ENCODE measurements around the gene RMND5A. TPM values are rescaled to one million over a fixed set of nuclear protein-coding genes. Genes with fewer than 3 reads are reported as not detected.
"Not testable (repeated sequence)": the region's sequence is repeated elsewhere in the genome, so short reads cannot be mapped to it uniquely, and the experiment has no call there.

RMND5A gene
- total RNA-seq, 1 donor from 2014 or later: 96.0 TPM

- ATAC-seq (ENCODE audit: poor library complexity) (peak; percentile 56), DNase-seq (no peak)
- intact Hi-C loops (cut with DNase I): no loop called here
Measured at GRCh38 chr2:86706220-86706619, 13.9 kb upstream of the RMND5A start.

DNA sequence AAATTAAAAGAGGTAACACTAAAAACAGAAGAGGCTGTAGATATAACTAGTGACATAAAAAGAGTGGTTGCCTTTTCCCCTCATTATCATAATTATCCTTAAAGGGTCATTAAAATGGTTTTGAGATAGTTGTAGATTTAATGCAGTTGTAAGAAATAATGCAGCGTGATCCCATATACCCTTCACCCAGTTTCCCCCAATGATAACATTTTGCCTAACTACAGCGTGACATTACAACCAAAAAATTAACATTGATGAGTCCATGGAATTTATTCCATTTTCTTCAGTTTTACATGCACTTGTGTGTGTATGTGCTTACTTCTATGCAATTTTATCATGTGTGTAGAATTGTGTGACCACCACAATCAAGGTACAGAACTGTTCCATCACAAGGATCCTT, 13.2 kb upstream of the RMND5A start:
- ATAC-seq (ENCODE audit: poor library complexity) (no peak), DNase-seq (no peak)
- intact Hi-C loops (cut with DNase I): no loop called here

- DNase-seq; ATAC-seq (ENCODE audit: poor library complexity); intact Hi-C loops (cut with DNase I): not testable (repeated sequence)
Measured at GRCh38 chr2:86708126-86708525, 12.0 kb upstream of the RMND5A start.

- DNase-seq; intact Hi-C loops (cut with DNase I): not testable (repeated sequence)
- ATAC-seq (ENCODE audit: poor library complexity): peak; percentile 73
Measured at GRCh38 chr2:86714579-86715173, 5.4 kb upstream of the RMND5A start.

DNA sequence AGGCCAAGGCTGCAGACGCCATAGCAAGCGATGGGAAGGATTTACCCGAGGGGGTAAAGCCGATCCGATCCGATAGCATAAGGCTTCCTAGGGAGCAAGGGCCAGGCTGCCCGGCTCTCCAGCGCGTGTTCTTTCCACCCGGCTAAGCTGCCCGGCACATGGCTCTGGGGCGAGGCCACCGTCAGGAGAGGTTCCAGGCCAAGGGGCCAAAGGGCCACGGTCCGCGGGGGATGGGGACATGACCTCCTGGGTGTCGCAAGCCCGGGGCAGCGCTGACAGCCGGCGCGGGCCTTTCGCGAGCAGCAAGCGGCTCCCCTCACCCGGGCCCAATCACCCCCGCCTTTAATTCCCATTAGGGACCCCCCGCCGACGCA, 841 bp upstream of the RMND5A start:
- intact Hi-C loops (cut with DNase I); DNase-seq: not testable (repeated sequence)
- peak; percentile 66 for ATAC-seq (ENCODE audit: poor library complexity)

DNA sequence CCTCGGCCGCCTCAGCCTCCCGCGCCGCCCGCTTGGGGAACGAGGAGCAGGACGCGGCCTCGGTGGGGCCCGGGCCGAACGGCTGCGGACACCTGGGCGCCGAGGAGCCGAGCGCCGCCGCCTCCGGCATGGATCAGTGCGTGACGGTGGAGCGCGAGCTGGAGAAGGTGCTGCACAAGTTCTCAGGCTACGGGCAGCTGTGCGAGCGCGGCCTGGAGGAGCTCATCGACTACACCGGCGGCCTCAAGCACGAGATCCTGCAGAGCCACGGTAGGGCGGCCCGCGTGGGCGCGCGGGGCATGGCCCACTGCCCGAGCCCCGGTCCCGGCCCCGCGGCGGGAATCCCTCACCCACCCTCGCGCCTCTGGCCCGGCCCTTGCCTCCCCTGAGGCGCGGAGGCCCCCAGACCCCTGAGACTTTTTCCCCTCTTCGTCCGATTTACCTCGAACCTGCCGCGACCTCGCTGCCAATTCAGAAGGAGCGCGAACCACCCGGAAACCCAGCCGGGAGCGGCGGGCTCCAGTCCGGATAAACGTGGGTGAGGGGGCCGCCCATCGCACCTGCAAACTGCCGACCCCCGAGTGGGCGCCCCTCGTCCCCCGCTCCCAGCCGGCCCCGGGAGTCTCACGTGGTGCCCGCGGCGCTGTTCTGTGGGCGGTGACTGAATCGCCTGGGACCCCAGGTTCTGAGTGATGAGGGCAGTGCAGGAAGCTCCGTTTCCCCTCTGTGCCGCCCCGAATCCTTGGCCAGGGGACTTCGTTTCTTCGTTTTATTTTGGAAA, 639 bp downstream of the RMND5A start:
- ATAC-seq (ENCODE audit: poor library complexity): peak; percentile 1
- intact Hi-C loops (cut with DNase I): not testable (repeated sequence)
- DNase-seq: peak; percentile 66

GRCh38 chr2:86725706-86726105, 5.6 kb downstream of the RMND5A start:
- DNase-seq; intact Hi-C loops (cut with DNase I); ATAC-seq (ENCODE audit: poor library complexity): not testable (repeated sequence)

DNA sequence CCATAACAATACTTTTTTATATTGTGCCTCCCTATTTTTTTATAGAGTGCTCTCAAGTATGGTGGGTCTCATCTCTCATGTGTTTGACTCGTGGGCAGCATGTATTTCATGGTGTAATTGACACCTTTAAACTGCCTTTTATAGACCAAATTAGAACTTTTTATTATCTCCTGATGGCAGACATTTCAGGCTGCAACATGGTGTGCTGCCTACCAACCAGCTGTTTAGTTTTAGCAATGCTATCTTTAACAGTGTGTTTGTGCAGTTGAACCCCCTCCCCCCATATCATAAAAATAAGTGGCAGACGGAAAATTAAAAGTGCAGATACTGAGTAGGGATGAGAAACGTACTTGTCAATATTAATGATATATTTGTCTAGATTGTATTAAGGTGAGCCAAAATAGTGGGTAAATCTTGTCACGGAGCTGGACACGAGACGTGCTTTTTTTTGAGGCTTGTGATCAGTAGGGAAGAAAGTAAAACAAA, 12.0 kb downstream of the RMND5A start:
- intact Hi-C loops (cut with DNase I); ATAC-seq (ENCODE audit: poor library complexity); DNase-seq: not testable (repeated sequence)

GRCh38 chr2:86732837-86733236, 12.7 kb downstream of the RMND5A start:
- intact Hi-C loops (cut with DNase I); DNase-seq; ATAC-seq (ENCODE audit: poor library complexity): not testable (repeated sequence)

GRCh38 chr2:86733528-86733927, 13.4 kb downstream of the RMND5A start:
- intact Hi-C loops (cut with DNase I): not testable (repeated sequence)

GRCh38 chr2:86734896-86735295, 14.8 kb downstream of the RMND5A start:
- intact Hi-C loops (cut with DNase I); ATAC-seq (ENCODE audit: poor library complexity); DNase-seq: not testable (repeated sequence)

More at GRCh38 chr2:86733528-86733927, 13.4 kb downstream of the RMND5A start:
- not testable (repeated sequence) for ATAC-seq (ENCODE audit: poor library complexity); DNase-seq

- DNase-seq; intact Hi-C loops (cut with DNase I): not testable (repeated sequence)
- peak; percentile 14 for ATAC-seq (ENCODE audit: poor library complexity)
Measured at GRCh38 chr2:86739485-86739884, 19.4 kb downstream of the RMND5A start.

GRCh38 chr2:86739889-86740288, 19.8 kb downstream of the RMND5A start:
- intact Hi-C loops (cut with DNase I); DNase-seq: not testable (repeated sequence)
- peak; percentile 36 for ATAC-seq (ENCODE audit: poor library complexity)

DNA sequence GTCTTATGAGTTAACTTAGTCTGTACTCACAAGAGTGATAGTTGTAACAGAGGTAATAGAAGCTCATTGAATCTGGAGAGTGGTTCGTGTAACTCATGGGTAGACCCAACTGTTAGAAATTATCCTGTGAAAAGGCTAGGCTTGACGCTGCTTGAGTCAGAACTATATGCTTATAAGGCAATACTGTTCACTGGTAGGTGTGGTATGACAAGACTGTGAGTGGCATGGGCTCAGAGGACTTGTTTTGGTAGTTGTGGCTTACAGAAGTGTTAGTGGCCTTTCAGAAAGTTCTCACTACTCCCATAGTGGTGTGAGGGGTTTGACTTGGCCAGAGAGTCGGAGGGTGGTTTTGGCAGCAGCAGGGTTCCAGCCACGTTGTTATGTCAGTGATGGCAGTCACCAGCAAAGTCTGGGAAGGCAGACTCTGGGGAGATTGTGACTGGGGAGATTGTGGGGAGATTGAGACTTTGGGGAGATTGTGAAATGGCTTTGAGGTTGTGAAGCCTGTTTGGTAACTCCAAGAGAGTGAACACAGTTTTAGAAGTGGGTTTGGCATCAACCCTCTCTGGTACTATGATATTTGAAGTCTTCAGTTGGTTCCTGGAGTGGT, 21.9 kb downstream of the RMND5A start:
- DNase-seq; intact Hi-C loops (cut with DNase I); ATAC-seq (ENCODE audit: poor library complexity): not testable (repeated sequence)

GRCh38 chr2:86744152-86744551, 24.1 kb downstream of the RMND5A start:
- intact Hi-C loops (cut with DNase I): no loop called here
- DNase-seq: no peak
- ATAC-seq (ENCODE audit: poor library complexity): no peak

- ATAC-seq (ENCODE audit: poor library complexity) (no peak), DNase-seq (no peak)
- intact Hi-C loops (cut with DNase I): no loop called here
Measured at GRCh38 chr2:86746939-86747338, 26.8 kb downstream of the RMND5A start.

GRCh38 chr2:86747711-86748639, 27.9 kb downstream of the RMND5A start:
- ATAC-seq (ENCODE audit: poor library complexity) (peak; percentile 68), DNase-seq (no peak)
- intact Hi-C loops (cut with DNase I): no loop called here

DNA sequence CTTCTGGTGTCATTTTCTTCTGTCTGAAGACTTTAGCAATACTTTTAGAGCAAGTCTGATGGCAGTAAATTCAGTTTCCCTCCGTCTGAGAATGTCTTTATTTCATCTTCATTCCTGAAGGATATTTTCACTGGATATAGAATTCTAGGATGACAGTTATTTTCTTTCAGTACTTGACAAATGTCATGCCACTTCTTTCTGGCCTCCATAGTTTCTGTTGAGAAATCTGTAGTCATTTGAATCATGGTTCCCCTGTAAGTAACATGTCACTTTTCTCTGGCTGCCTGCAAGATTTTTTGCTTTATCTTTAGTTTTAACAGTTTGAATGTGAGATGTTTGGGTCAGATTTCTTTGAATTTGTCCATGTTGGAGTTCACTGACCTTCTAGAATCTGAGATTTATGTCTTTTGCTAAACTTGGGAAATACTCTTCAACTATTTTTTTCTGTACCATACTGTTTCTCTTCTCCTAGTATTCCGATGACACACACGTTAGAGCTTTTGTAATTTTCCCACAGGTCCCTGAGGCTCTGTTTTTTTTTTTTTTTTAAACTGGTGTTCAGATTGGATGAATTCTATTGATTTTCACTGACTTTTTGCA, 30.2 kb downstream of the RMND5A start:
- no peak for ATAC-seq (ENCODE audit: poor library complexity)
- intact Hi-C loops (cut with DNase I): no loop called here
- no peak for DNase-seq

Measured in Right ventricle myocardium superior (tissue), 1 donor.